A549 treated with dexamethasone at 1 μM for 4 hours (cell line): ENCODE measurements around the gene CRNN. TPM values are rescaled to one million over a fixed set of nuclear protein-coding genes. Genes with fewer than 3 reads are reported as not detected.

ENCODE experiments used
- total RNA-seq: library from RNA; stranded (reverse); fragments of 200-300 nt; extraction: Qiagen RNA extraction; gene quantifications from 5 replicates; pipeline ENCODE4 v1.2.3, GENCODE V29; 2022

The CRNN gene
- total RNA-seq = not detected in 5 replicates

GRCh38 chr1:152413909-152414308, at the start of gene CRNN:
Gene CRNN (minus strand): TSS chr1:152414263. CDS start chr1:152412233, 2,030 bp downstream.

GRCh38 chr1:152359906-152360305, 54.2 kb downstream of the CRNN start, which contains the start of gene FLG2:
Gene FLG2 (minus strand): TSS chr1:152360006. CDS start chr1:152358884, 1,122 bp downstream.

Other genes starting within 250 kb of the CRNN start
- not detected in 5 replicates for gene HRNR, start 190.1 kb downstream of the CRNN start, total RNA-seq
- gene FLG, start 89.0 kb downstream of the CRNN start, total RNA-seq = under 0.01 to 0.01 TPM (median 0.01 TPM) in 4 of 5 replicates, not detected in the other
- gene FLG2, start 54.3 kb downstream of the CRNN start, total RNA-seq = not detected in 5 replicates
- gene LCE5A, start 96.5 kb upstream of the CRNN start, total RNA-seq = not detected in 5 replicates
- gene CRCT1, start 100.2 kb upstream of the CRNN start, total RNA-seq = 0.32 to 0.81 TPM (median 0.43 TPM) in 4 of 5 replicates, not detected in the other
- 0.24 to 0.26 TPM in 2 of 5 replicates, not detected in the others for gene LCE3E, start 152.5 kb upstream of the CRNN start, total RNA-seq
- gene LCE3D, start 166.3 kb upstream of the CRNN start, total RNA-seq = 2.1 to 4.5 TPM (median 3.6 TPM) in 5 replicates
- gene LCE3C, start 186.0 kb upstream of the CRNN start, total RNA-seq = not detected in 5 replicates
- gene LCE3B, start 199.5 kb upstream of the CRNN start, total RNA-seq = not detected in 5 replicates
- not detected in 5 replicates for gene LCE3A, start 208.8 kb upstream of the CRNN start, total RNA-seq
- not detected in 5 replicates for gene LCE2D, start 249.1 kb upstream of the CRNN start, total RNA-seq